Omental fat pad (tissue), 4 donors: ENCODE measurements around the gene CAPN9. TPM values are rescaled to one million over a fixed set of nuclear protein-coding genes. Genes with fewer than 3 reads are reported as not detected.

Experiments
- ATAC-seq: fragments of 150-250 bp; one replicate; pipeline ENCODE4 v1.9.1; 2016; ENCODE audit warnings: mild to moderate bottlenecking, moderate library complexity; ENCODE audit not compliant: low FRiP score
- DNase-seq: peaks from one replicate; pipeline ENCODE4 v3.0.0-alpha.2; 2019; ENCODE audit warnings: low spot score
- CTCF ChIP-seq, 3 donors: fragments of 450-650 bp; IDR thresholded peaks; one replicate each; pipeline ENCODE4 v1.5.1; 2016 to 2017; ENCODE audit warnings: antibody characterized with exemption in 3 of 3, mild to moderate bottlenecking in 3 of 3, moderate library complexity in 2 of 3
- total RNA-seq, 4 donors: library from RNA; depleted of rRNA; stranded (reverse); fragments of >200 nt; gene quantifications; one replicate each; pipeline ENCODE4 v1.1.0, GENCODE V29; 2016

CAPN9 gene
- total RNA-seq, 4 donors from 2014 or later = not detected

- ATAC-seq = no peak
- DNase-seq = no peak
- TF ChIP-seq CTCF (IDR thresholded peaks at IDR 0.05) = no peak
Measured at GRCh38 chr1:230739564-230740290, 7.5 kb upstream of the CAPN9 start.

DNA sequence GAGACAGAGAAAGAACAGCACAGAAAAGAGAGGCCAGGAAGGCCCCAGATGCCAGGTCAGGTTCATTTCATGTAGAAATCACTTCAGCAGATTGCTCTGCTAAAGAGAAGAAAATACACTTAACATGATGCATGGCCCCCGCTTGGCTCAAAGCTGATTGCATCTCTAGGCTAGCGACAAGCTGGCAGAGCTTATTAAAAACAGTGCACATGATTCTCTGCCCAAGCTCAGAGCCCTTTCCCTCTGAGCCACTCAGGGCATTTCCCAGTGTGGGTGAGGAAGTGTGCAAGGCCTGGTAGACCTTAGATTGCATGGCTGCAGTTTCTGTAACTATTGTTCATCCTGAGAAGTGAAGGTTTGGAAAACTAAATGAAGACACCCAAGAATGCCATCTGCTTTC, 3.3 kb upstream of the CAPN9 start:
- DNase-seq = no peak
- no peak for TF ChIP-seq CTCF (IDR thresholded peaks at IDR 0.05)
- no peak for ATAC-seq

- ATAC-seq = no peak
- no peak for DNase-seq
Measured at GRCh38 chr1:230744382-230744781, 2.8 kb upstream of the CAPN9 start.

DNA sequence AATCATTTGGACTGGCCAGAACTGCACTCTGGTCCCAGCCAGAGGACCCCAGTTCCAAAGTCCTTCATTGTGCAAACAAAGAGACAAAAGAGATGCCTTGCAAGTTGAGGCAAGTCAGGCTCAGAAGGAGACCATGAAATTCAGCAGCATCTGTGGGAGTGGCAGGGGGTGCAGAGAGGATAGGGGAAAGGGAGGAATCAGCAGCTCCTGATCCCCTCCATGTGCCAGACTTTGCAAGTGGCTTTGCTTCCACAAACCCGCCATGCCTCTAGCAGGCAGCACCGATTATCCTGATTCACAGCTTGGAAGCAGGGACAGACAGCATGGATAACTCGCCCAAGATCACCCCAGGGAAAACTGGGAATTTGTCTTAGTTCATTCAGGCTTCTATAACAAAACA, 2.1 kb upstream of the CAPN9 start:
- DNase-seq = no peak
- no peak for ATAC-seq
- no peak for TF ChIP-seq CTCF (IDR thresholded peaks at IDR 0.05)

More at GRCh38 chr1:230744382-230744781, 2.8 kb upstream of the CAPN9 start:
- no peak for TF ChIP-seq CTCF (IDR thresholded peaks at IDR 0.05)

DNA sequence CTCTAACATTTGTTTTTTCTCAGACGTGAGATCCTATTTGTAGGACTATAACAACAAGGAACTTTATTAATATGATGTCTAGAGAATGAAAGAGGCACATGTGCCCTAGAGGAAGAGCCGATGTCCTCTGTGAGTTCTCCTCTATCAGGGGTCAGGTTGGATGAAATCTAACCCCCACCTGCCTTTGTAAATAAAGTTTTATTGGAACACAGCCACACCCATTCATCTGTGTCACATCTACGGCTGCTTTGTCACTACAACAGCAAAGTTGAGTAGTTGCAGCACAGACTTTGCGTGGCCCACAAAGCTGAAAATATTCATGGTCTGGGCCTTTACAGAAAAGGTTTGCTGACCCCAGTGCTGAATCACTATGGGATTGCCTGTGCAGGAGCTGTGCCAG, 571 bp upstream of the CAPN9 start:
- no peak for TF ChIP-seq CTCF (IDR thresholded peaks at IDR 0.05)
- DNase-seq (no peak), ATAC-seq (no peak)

GRCh38 chr1:230747890-230748800, 957 bp downstream of the CAPN9 start:
- ATAC-seq (no peak), DNase-seq (no peak)
- no peak for TF ChIP-seq CTCF (IDR thresholded peaks at IDR 0.05)
